ENCODE results near the gene KCNAB2.

- TF ChIP-seq CTCF (IDR thresholded peaks at IDR 0.05): no peak
- no peak for TF ChIP-seq POLR2A (IDR thresholded peaks at IDR 0.05)
Measured at GRCh38 chr1:6142036-6142621, 96.4 kb downstream of the KCNAB2 start.

Data from Peyer's patch (tissue), 4 donors.